Lower lobe of right lung (tissue), 2 donors: ENCODE measurements around the gene SLC44A5. TPM values are rescaled to one million over a fixed set of nuclear protein-coding genes. Genes with fewer than 3 reads are reported as not detected.
A peak's percentile ranks its signal among the peaks of the same experiment; 100 is the strongest.

Experiments used
- ATAC-seq, 2 donors: fragments of 200-7000 bp; cut with Tn5 transposase; one replicate each; pipeline ENCODE4 v1.9.1; 2020 to 2022; ENCODE audit warnings: mild to moderate bottlenecking in 2 of 2, moderate library complexity in 2 of 2
- DNase-seq: peaks from one replicate; pipeline ENCODE4 v3.0.0-alpha.2; 2020
- H3K27ac ChIP-seq: fragments of 200-600 bp; one replicate; pipeline ENCODE4 v1.8.0; 2022
- H3K27me3 ChIP-seq: fragments of 200-600 bp; one replicate; pipeline ENCODE4 v1.8.0; 2022; ENCODE audit warnings: low read depth
- H3K36me3 ChIP-seq: fragments of 200-600 bp; one replicate; pipeline ENCODE4 v1.8.0; 2022; ENCODE audit warnings: mild to moderate bottlenecking
- H3K4me1 ChIP-seq: fragments of 200-600 bp; one replicate; pipeline ENCODE4 v1.8.0; 2022
- H3K4me3 ChIP-seq: fragments of 200-600 bp; one replicate; pipeline ENCODE4 v1.8.0; 2022; ENCODE audit warnings: mild to moderate bottlenecking
- H3K9me3 ChIP-seq: fragments of 200-600 bp; one replicate; pipeline ENCODE4 v1.8.0; 2022
- CTCF ChIP-seq: fragments of 200-600 bp; IDR thresholded peaks from one replicate; pipeline ENCODE4 v1.8.0; 2022; ENCODE audit warnings: antibody characterized with exemption, mild to moderate bottlenecking
- intact Hi-C: fragments of 100-400 bp; cut with DNase I; formaldehyde crosslinking; loops from one replicate; pipeline ENCODE4 v1.11.0; 2022
- total RNA-seq: library from RNA; stranded (reverse); fragmentation: NEBNext Ultra II Directional; extraction: Animal tissue kit (Norgen Biotek cat#: 25700); gene quantifications from one replicate; pipeline ENCODE4 v1.2.1, GENCODE V29; 2021
- donor health status: DM: no; HTN: yes; CAD: no; lungs with severe emphysema.

SLC44A5 gene
- total RNA-seq, 1 donor from 2014 or later: 0.47 TPM

- peak in 1 of 2 donors; percentile 40 for ATAC-seq
- DNase-seq: no peak
- Histone ChIP-seq H3K27ac (no peak overlapping the region), H3K36me3 (no peaks in the 10 kb centered on the region), H3K9me3 (no peaks in the 10 kb centered on the region), H3K4me1 (no peaks in the 10 kb centered on the region), H3K4me3 (no peak overlapping the region), H3K27me3 (no peaks in the 10 kb centered on the region)
- TF ChIP-seq CTCF: no peak
- intact Hi-C loops: no loop called here
Observed at GRCh38 chr1:75588779-75589475, 22.0 kb downstream of the SLC44A5 start.

GRCh38 chr1:75587692-75588091, 23.2 kb downstream of the SLC44A5 start:
- intact Hi-C loops: no loop called here
- TF ChIP-seq CTCF: no peak
- DNase-seq: no peak
- Histone ChIP-seq H3K36me3 (no peaks in the 10 kb centered on the region), H3K4me1 (no peaks in the 10 kb centered on the region), H3K4me3 (no peak overlapping the region), H3K27me3 (no peaks in the 10 kb centered on the region), H3K27ac (no peak overlapping the region), H3K9me3 (no peaks in the 10 kb centered on the region)
- no peak for ATAC-seq

- no peak overlapping the region for H3K4me3 ChIP-seq
- H3K27me3 ChIP-seq: no peaks in the 10 kb centered on the region
- DNase-seq (no peak), ATAC-seq (no peak)
- intact Hi-C loops: no loop called here
- no peak for TF ChIP-seq CTCF
- H3K36me3 ChIP-seq: no peaks in the 10 kb centered on the region
- H3K27ac ChIP-seq: no peak overlapping the region
- H3K4me1 ChIP-seq: no peaks in the 10 kb centered on the region
- H3K9me3 ChIP-seq: no peaks in the 10 kb centered on the region
Observed at GRCh38 chr1:75583282-75583681, 27.6 kb downstream of the SLC44A5 start.

GRCh38 chr1:75582725-75583261, 28.1 kb downstream of the SLC44A5 start:
- no peak overlapping the region for H3K27ac ChIP-seq
- H3K9me3 ChIP-seq: no peaks in the 10 kb centered on the region
- no peaks in the 10 kb centered on the region for H3K27me3 ChIP-seq
- ATAC-seq (no peak), DNase-seq (no peak)
- no peak overlapping the region for H3K4me3 ChIP-seq
- no peaks in the 10 kb centered on the region for H3K4me1 ChIP-seq
- intact Hi-C loops: no loop called here
- no peaks in the 10 kb centered on the region for H3K36me3 ChIP-seq
- TF ChIP-seq CTCF: no peak

- intact Hi-C loops: no loop called here
- no peaks in the 10 kb centered on the region for H3K9me3 ChIP-seq
- no peaks in the 10 kb centered on the region for H3K27me3 ChIP-seq
- no peak for TF ChIP-seq CTCF
- H3K36me3 ChIP-seq: no peaks in the 10 kb centered on the region
- DNase-seq: no peak
- no peak overlapping the region for H3K4me3 ChIP-seq
- H3K27ac ChIP-seq: no peak overlapping the region
- no peak for ATAC-seq
- H3K4me1 ChIP-seq: no peaks in the 10 kb centered on the region
Observed at GRCh38 chr1:75579046-75579445, 31.9 kb downstream of the SLC44A5 start.
